ENCODE measurements around the gene CD80. TPM values are rescaled to one million over a fixed set of nuclear protein-coding genes. Genes with fewer than 3 reads are reported as not detected.

Gene CD80
- total RNA-seq, 1 donor: not detected

- DNase-seq (ENCODE audit: low read depth): no peak
- H3K4me3 ChIP-seq (ENCODE audit: low read depth, low read length): no peak overlapping the region
- TF ChIP-seq CTCF (IDR thresholded peaks at IDR 0.05; ENCODE audit: insufficient read depth, low read depth, low read length): no peak
Observed at GRCh38 chr3:119494597-119494996, 64.8 kb downstream of the CD80 start.

- DNase-seq (ENCODE audit: low read depth): no peak
- no peak for TF ChIP-seq CTCF (IDR thresholded peaks at IDR 0.05; ENCODE audit: insufficient read depth, low read depth, low read length)
Observed at GRCh38 chr3:119492810-119493209, 66.6 kb downstream of the CD80 start.

GRCh38 chr3:119492128-119492527, 67.3 kb downstream of the CD80 start:
- TF ChIP-seq CTCF (IDR thresholded peaks at IDR 0.05; ENCODE audit: insufficient read depth, low read depth, low read length): no peak
- H3K4me3 ChIP-seq (ENCODE audit: low read depth, low read length): no peak overlapping the region
- no peak for DNase-seq (ENCODE audit: low read depth)

More at GRCh38 chr3:119492810-119493209, 66.6 kb downstream of the CD80 start:
- H3K4me3 ChIP-seq (ENCODE audit: low read depth, low read length): no peak overlapping the region

- no peak overlapping the region for H3K4me3 ChIP-seq (ENCODE audit: low read depth, low read length)
- DNase-seq (ENCODE audit: low read depth): no peak
- TF ChIP-seq CTCF (IDR thresholded peaks at IDR 0.05; ENCODE audit: insufficient read depth, low read depth, low read length): no peak
Observed at GRCh38 chr3:119490153-119490552, 69.3 kb downstream of the CD80 start.

- H3K4me3 ChIP-seq (ENCODE audit: low read depth, low read length): no peak overlapping the region
Observed at GRCh38 chr3:119485563-119485962, 73.9 kb downstream of the CD80 start.

GRCh38 chr3:119483101-119483500, 76.3 kb downstream of the CD80 start:
- no peak for DNase-seq (ENCODE audit: low read depth)
- no peak for TF ChIP-seq CTCF (IDR thresholded peaks at IDR 0.05; ENCODE audit: insufficient read depth, low read depth, low read length)
- no peak overlapping the region for H3K4me3 ChIP-seq (ENCODE audit: low read depth, low read length)

More at GRCh38 chr3:119485563-119485962, 73.9 kb downstream of the CD80 start:
- TF ChIP-seq CTCF (IDR thresholded peaks at IDR 0.05; ENCODE audit: insufficient read depth, low read depth, low read length): no peak
- DNase-seq (ENCODE audit: low read depth): no peak

GRCh38 chr3:119481079-119481478, 78.3 kb downstream of the CD80 start:
- TF ChIP-seq CTCF (IDR thresholded peaks at IDR 0.05; ENCODE audit: insufficient read depth, low read depth, low read length): no peak
- no peak overlapping the region for H3K4me3 ChIP-seq (ENCODE audit: low read depth, low read length)
- DNase-seq (ENCODE audit: low read depth): no peak
